ENCODE results near the gene TOMM20.

DNA sequence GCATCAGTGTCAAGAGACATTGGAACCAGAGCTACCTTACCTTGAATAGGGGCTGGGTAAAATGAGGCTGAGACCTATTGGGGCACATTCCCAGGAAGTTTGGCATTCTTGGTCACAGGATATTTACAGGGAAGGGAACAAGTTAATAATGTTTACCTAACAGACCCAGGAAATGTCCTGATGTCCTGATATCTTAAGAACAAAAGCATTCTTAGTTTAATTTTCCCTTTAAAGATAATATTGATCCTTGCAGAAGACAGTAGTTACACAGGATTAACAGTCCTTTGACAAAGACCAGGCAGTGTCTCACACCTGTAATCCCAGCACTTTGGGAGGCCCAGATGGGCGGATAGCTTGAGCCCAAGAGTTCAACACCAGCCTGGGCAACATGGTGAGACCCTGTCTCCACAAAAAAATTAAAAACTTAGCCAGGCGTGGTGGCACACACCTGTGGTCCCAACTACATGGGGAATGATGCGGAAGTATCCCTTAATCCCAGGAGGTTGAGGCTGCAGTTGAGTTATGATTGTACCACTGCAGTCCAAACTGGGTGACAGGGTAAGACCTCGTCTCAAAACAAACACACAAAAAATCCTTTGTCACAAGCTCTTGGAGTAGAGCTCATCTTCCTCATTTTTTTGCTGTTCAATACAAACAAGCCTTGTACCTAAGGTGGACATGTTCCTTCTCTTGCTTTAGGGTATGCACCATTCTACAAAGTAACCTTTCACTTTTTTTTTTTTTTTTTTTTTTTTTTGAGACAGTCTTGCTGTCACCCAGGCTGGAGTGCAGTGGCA, 1.3 kb upstream of the TOMM20 start:
- TF ChIP-seq CTCF (conservative IDR thresholded peaks at IDR 0.05 in 1 of 2, IDR thresholded peaks at IDR 0.05 in 1 of 2; ENCODE audit: low read depth in 1 of 2, low read length in 2 of 2) (no peak), EZH2 (IDR thresholded peaks at IDR 0.05; ENCODE audit: low read length, missing control alignments) (no peak)
